ENCODE results near the gene DST. TPM values are rescaled to one million over a fixed set of nuclear protein-coding genes. Genes with fewer than 3 reads are reported as not detected.

The DST gene
- polyA plus RNA-seq, 6 donors from 2014 or later: 0.24 TPM; not detected in 5

DNA sequence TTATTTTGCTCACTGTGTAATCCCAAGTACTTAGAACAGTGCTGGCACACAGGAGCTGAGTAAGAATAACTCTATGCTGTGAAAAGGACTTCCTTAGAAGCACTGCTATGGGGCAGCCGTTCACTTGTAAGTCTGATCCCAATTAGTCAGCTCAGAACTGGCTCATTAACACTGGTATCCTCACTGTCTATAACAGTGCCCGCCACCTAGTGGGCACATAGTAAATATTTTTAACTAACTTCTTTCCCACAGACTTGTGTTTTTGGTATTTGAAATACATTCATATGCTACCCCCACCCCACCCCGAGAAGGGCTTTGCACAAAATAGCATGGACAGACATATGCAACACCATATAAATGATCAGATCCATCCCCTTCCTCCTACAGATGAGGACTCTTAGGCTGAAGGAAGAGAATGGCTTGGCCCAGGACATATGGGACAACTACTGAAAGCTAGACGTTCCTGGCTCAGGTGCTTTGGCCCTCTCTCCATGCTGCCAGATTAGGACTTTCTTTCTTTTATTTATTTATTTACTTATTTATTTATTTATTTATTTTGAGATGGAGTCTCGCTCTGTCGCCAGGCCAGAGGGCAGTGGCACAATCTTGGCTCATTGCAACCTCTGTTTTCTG is 47.1 kb downstream of the DST start:
- Mint-ChIP-seq H3K27me3 (no peaks in the 10 kb centered on the region), H3K4me3 (no peak overlapping the region), H3K27ac (peak overlapping the region in 1 of 6 donors; percentile 20), H3K9me3 (no peaks in the 10 kb centered on the region), H3K36me3 (no peaks in the 10 kb centered on the region), H3K4me1 (peaks cover 18 to 27% (median 18%) of the 10 kb centered on the region in 3 donors)
- DNase-seq: peak; percentile 17
- peak; percentile 49 to 51 for ATAC-seq (ENCODE audit: low read depth in 2 of 2)

DNA sequence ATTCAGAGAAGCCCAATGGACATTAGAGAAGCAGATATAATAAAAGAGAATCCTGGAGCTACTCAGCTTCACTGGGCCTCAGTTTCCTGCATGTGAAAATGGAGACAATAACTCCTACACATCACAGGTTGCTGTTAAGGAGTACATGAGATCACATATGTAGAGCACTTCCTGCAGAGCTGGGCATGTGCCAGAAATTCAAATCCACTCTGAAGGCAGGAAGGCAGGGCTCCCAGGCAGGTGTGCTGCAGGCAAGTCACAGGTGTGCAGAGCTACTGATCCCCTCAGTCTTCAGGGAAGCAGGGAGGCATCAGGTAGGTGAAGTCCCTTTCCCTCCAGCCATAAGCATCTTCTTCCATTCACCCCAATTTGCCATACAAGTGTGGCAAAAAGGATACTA is 48.0 kb downstream of the DST start:
- H3K36me3 Mint-ChIP-seq: no peaks in the 10 kb centered on the region
- no peak overlapping the region for H3K4me3 Mint-ChIP-seq
- no peak for DNase-seq
- H3K27ac Mint-ChIP-seq: no peak overlapping the region
- peaks cover 18 to 27% (median 18%) of the 10 kb centered on the region in 3 donors for H3K4me1 Mint-ChIP-seq
- no peak for ATAC-seq (ENCODE audit: low read depth in 2 of 2)
- no peaks in the 10 kb centered on the region for H3K9me3 Mint-ChIP-seq
- H3K27me3 Mint-ChIP-seq: no peaks in the 10 kb centered on the region

DNA sequence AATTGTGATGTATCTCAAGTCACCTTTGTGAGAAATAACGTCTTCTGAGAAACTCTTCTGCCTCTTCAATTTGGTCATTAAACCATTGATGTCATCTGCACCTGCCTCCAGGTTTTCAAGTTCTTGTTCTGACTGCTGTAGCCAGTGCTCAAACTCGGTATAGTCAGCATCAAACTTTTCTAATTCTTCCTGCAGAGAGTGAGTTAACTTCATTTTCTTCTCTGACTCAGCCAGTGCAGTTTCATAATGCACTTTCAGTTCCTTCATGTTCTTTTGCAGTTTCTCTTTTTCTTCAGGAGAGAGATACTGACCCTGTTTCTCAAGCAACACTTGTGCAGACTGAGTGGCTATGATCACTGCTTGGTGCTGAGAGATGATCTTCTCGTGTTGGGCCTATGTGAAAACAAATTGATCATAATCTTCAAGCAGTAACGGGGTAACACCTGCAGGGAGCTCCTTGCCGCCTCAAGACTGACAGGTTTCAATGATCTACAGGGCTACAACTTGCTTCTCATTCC is 48.8 kb downstream of the DST start:
- H3K27me3 Mint-ChIP-seq: no peaks in the 10 kb centered on the region
- H3K27ac Mint-ChIP-seq: peak overlapping the region in 3 of 6 donors; percentile 4 to 60 (median 14)
- peak; percentile 13 for DNase-seq
- H3K4me1 Mint-ChIP-seq: peaks cover 18 to 27% (median 18%) of the 10 kb centered on the region in 3 donors
- peak overlapping the region in 1 of 8 donors; percentile 56 for H3K4me3 Mint-ChIP-seq
- H3K36me3 Mint-ChIP-seq: no peaks in the 10 kb centered on the region
- H3K9me3 Mint-ChIP-seq: no peaks in the 10 kb centered on the region
- peak; percentile 75 to 88 for ATAC-seq (ENCODE audit: low read depth in 2 of 2)

DNA sequence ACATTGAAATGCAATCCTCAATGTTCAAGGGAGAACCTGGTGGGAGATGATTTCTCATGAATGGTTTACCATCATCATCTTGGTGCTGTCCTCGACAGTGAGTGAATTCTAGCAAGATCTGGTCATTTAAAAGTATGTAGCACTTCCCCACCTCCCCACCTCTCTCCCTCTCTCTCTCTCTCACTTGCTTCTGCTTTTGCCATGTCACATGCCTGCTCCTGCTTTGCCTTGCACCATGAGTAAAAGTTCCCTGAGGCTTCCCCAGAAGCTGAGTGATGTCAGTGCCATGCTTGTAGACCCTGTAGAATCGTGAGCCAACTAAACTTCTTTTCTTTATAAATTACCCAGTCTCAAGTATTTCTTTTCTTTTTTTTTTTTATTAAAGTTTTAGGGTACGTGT is 60.5 kb downstream of the DST start:
- Mint-ChIP-seq H3K9me3 (peaks cover 0 to 4% (median 0%) of the 10 kb centered on the region in 7 donors), H3K4me1 (no peaks in the 10 kb centered on the region), H3K4me3 (no peak overlapping the region), H3K27me3 (no peaks in the 10 kb centered on the region), H3K36me3 (no peaks in the 10 kb centered on the region), H3K27ac (no peak overlapping the region)
- ATAC-seq (ENCODE audit: low read depth in 2 of 2) (no peak), DNase-seq (no peak)

DNA sequence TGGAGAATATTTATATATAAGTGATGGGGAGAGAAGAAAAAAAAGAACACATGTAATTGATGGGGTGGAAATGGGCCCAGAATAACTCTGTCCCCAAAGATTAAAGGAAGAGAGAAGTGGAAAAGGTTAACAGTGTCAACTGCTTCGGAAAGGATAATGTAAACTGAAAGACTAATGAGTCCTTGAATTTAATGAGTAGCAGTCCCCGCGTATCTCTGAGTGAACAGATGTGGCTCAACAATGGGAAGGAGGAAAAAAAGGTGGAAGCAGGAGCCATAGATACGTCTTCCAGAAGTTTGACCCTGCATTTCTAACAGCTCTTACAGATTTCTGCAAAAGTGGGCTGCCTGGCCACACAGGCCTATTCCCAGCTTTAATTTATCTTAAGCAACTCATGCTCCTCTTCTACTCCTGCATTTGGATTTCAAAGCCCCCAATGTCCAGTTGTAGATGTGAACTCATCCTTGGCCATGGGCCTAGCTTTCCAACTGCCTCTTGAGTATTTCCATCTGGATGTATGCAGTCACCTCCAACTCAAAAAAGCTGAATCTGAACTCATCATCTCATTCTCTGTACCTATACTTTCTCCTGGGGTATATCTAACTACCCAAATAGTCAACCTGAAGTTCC is 61.3 kb downstream of the DST start:
- no peaks in the 10 kb centered on the region for H3K27me3 Mint-ChIP-seq
- DNase-seq: no peak

DNA sequence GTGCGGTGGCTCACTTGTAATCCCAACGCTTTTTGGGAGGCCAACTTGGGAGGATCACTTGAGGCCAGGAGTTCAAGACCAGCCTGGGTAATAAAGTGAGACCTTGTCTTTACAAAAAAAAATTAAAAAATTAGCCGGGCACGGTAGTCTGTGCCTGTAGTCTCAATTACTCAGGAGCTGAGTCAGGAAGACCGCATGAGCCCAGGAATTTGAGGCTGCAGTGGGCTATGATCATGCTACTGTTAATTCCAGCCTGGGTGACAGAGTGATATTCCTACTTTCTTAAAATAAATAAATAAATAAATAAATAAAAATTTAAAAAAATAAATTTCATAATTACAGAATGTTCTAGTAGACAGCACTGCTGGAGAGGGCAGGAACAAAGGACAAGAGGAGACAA is 62.4 kb downstream of the DST start:
- no peaks in the 10 kb centered on the region for H3K27me3 Mint-ChIP-seq
- ATAC-seq (ENCODE audit: low read depth in 2 of 2) (no peak), DNase-seq (no peak)
- no peaks in the 10 kb centered on the region for H3K36me3 Mint-ChIP-seq
- H3K4me1 Mint-ChIP-seq: no peaks in the 10 kb centered on the region
- H3K4me3 Mint-ChIP-seq: no peak overlapping the region
- H3K9me3 Mint-ChIP-seq: peaks cover 0 to 4% (median 0%) of the 10 kb centered on the region in 7 donors
- H3K27ac Mint-ChIP-seq: no peak overlapping the region

More for the DNA sequence above, 61.3 kb downstream of the DST start:
- Mint-ChIP-seq H3K27ac (no peak overlapping the region), H3K4me3 (no peak overlapping the region), H3K9me3 (peaks cover 0 to 4% (median 0%) of the 10 kb centered on the region in 7 donors), H3K36me3 (no peaks in the 10 kb centered on the region), H3K4me1 (no peaks in the 10 kb centered on the region)
- ATAC-seq (ENCODE audit: low read depth in 2 of 2): no peak

DNA sequence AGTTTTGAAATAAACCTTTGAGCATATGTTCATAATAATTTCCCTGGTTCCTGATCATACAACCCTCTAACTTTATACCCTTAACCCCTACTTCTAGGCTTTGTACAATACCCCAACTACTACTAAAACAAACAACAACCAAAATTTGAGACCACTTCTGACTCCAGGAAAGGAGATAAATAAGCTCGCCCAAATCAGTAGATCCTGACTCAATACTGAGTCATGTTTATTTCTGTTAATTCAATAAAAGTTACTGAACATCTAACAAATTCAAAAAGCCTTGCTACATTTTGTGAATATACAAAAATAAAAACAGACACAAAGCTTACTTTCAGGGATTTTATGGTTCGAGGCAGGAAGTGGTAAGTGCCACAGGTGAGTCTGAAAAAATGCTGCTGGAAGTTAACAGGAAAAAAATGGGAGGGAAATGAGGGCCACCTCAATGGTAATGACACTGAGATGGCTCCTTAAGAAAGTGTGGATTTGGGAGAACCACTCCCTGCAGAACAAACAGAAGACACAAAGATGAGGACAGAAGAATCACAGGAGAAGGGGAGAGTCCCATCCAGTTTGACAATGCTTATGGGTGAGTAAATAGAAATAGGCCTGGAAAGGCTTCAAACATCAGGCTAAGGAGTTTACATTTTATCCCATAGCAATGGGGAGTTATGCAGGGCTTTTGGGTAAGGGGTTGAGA is 63.4 kb downstream of the DST start:
- H3K4me3 Mint-ChIP-seq: no peak overlapping the region
- no peaks in the 10 kb centered on the region for H3K27me3 Mint-ChIP-seq
- H3K4me1 Mint-ChIP-seq: no peaks in the 10 kb centered on the region
- ATAC-seq (ENCODE audit: low read depth in 2 of 2) (no peak), DNase-seq (no peak)
- no peak overlapping the region for H3K27ac Mint-ChIP-seq
- H3K36me3 Mint-ChIP-seq: no peaks in the 10 kb centered on the region
- H3K9me3 Mint-ChIP-seq: peaks cover 0 to 4% (median 0%) of the 10 kb centered on the region in 7 donors

DNA sequence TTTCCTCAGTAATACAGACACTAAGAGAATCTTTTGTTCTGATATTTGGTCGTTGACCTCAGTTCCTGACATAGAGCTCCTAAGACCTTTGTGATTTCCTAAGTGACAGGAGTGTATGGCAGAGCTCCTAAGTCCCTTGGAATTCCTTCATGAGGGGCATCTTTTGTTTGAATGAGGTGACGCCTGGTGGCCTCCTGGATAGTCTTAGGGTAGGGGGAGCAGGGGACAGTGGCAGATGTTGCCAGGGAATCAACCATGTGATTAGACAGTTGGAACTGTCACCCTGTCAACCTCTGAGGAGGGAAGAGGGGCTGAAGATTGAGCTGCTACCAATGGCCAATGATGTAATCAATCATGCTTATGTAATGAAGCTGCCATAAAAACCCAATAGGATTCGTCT is 67.0 kb downstream of the DST start:
- no peaks in the 10 kb centered on the region for H3K9me3 Mint-ChIP-seq
- no peak overlapping the region for H3K27ac Mint-ChIP-seq
- H3K27me3 Mint-ChIP-seq: no peaks in the 10 kb centered on the region
- no peak for DNase-seq
- no peak for ATAC-seq (ENCODE audit: low read depth in 2 of 2)
- H3K4me3 Mint-ChIP-seq: no peak overlapping the region
- H3K4me1 Mint-ChIP-seq: no peaks in the 10 kb centered on the region
- no peaks in the 10 kb centered on the region for H3K36me3 Mint-ChIP-seq

DNA sequence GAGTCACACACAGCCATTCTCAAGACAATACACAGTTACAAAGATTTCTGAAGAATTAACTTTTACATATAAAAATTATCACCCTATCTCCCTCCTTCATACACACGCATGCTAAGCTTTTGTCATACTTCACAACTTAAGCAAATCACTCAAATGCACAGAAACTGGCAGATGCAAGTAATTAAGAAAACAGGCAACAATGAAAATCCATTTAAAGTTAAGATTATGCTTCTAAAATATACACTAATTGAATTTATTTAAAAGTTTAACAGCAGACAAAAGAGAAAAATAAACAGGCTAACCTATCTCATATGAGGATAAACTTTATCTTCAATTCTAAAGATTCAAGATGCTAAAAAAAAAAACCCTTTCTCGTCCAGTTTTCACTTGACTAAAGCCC is 68.4 kb downstream of the DST start:
- Mint-ChIP-seq H3K9me3 (no peaks in the 10 kb centered on the region), H3K27me3 (no peaks in the 10 kb centered on the region), H3K4me1 (no peaks in the 10 kb centered on the region), H3K27ac (no peak overlapping the region), H3K4me3 (no peak overlapping the region), H3K36me3 (no peaks in the 10 kb centered on the region)
- ATAC-seq (ENCODE audit: low read depth in 2 of 2) (no peak), DNase-seq (no peak)

DNA sequence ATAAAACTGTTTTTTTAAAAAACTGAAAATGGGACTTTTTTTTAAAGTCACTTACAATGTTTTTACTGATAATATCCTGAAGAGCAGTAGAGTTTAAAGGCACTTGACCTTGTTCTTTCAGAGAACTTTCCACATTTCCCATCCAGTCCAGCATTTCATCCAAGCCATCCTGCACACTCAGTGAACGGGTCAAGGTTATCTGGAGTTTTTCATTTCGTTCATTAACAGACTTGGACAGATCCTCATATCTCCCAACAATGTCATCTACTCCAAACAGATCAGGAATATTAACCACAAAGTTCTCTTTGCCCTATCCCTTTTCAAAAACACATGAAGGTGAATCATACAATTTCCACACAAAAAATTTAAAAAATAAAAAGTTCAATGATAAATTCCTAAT is 69.1 kb downstream of the DST start:
- no peaks in the 10 kb centered on the region for H3K9me3 Mint-ChIP-seq
- no peaks in the 10 kb centered on the region for H3K36me3 Mint-ChIP-seq
- H3K4me1 Mint-ChIP-seq: no peaks in the 10 kb centered on the region
- H3K27ac Mint-ChIP-seq: no peak overlapping the region
- no peak overlapping the region for H3K4me3 Mint-ChIP-seq
- no peak for DNase-seq
- no peak for ATAC-seq (ENCODE audit: low read depth in 2 of 2)
- no peaks in the 10 kb centered on the region for H3K27me3 Mint-ChIP-seq

DNA sequence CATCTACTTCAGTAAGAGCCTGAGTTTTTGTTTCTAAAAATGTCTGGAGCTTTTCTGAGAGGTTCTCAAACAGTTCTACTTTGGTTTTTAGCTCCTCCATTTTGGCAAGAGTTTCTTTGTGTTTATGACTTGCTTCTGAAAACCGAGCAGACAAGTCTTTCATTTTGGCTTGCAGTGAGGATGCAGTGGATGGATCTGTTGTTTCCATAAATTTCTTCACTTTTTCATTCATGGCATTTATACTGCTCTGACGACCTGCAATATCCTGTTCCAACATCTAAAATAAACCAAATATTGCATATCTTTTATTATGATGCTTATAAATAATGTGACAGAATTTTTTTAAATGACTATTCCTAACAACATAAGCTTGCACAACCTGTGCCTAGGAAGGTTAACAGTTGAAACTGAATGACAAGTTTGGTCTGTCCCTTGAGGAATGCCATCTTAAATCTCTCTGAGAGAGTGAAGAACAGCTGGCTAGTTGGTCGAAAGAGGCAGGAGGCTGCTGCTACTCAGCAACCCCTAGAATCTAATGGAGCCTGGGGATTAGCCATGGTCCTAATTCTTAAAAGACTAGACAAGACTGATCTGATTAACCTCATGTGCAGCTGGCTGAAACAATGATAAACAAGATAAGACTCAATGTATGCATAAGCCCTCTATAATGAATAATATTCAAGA is 69.8 kb downstream of the DST start:
- Mint-ChIP-seq H3K36me3 (no peaks in the 10 kb centered on the region), H3K4me3 (no peak overlapping the region), H3K9me3 (no peaks in the 10 kb centered on the region), H3K4me1 (no peaks in the 10 kb centered on the region), H3K27ac (no peak overlapping the region), H3K27me3 (no peaks in the 10 kb centered on the region)
- DNase-seq (no peak), ATAC-seq (ENCODE audit: low read depth in 2 of 2) (no peak)

DNA sequence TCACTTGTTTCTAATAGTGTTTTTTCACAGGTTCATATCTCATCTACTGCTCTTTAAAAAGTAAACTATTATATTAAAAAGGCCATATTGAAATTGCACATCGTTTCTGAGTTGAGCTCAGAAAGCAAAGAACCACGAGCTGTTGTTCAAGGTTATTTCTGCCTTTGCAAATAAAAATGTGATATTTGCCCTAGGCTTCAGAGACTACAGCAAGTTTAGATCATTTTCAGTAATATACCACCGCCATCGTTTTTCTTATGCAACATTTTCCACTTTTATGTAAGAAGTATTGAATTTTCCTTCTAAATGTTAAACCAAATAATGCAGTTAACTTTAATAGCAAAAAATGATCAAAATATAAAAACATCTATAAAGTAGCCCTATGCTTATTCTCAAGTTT is 71.1 kb downstream of the DST start:
- no peak for DNase-seq
- no peak for ATAC-seq (ENCODE audit: low read depth in 2 of 2)
- Mint-ChIP-seq H3K27me3 (no peaks in the 10 kb centered on the region), H3K27ac (no peak overlapping the region), H3K36me3 (no peaks in the 10 kb centered on the region), H3K9me3 (no peaks in the 10 kb centered on the region), H3K4me3 (no peak overlapping the region), H3K4me1 (no peaks in the 10 kb centered on the region)

DNA sequence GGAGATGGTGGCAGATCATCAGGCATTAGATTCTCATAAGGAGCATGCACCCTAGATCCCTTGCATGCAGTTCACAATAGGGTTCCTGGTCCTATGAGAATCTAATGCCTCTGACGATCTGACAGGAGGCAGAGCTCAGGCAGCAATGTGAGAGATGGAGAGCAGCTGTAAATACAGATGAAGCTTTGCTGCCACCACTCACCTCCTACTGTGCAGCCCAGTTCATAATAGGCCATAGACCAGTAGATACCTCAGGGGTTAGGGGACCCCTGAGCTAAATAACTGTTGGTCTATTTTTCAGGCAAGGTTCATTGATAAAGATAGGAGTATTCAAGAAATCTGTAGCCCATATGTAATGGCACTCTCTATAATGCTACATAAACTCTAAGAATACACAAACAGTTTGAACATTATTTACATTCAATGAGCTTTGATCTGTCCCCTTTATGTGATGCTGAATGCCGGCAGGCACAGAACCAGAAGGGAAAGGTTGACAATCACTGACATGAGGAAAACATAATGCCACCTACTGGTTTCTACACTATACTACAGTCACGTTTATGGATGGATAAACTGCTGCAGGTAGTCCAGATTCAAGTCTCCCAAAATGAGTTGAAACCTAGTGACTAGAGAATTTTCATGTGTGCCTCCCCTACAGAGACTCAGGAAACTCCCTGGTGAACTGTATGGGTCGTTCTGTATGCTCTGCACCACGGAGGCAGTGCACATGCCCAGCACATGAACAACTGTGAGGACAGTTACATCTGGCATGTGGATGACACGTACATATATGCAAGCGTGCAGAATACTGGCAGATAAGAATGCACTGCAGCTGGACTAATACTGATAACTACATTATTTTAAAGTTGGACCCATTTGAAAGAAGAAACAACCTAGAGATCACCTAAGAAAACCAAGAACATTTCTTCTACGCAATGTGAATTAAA is 72.0 kb downstream of the DST start:
- Mint-ChIP-seq H3K4me1 (no peaks in the 10 kb centered on the region), H3K9me3 (peaks cover 0 to 1% (median 0%) of the 10 kb centered on the region in 7 donors), H3K27ac (no peak overlapping the region), H3K27me3 (no peaks in the 10 kb centered on the region), H3K4me3 (no peak overlapping the region), H3K36me3 (no peaks in the 10 kb centered on the region)
- DNase-seq (no peak), ATAC-seq (ENCODE audit: low read depth in 2 of 2) (peak in 1 of 2 donors; percentile 36)
